Stomach (tissue), 4 donors: ENCODE data around the gene IP6K3.

Experiments
- EP300 ChIP-seq: sonication (generic); formaldehyde crosslinking; IDR thresholded peaks from one replicate; pipeline ENCODE4 v1.6.1; 2017; ENCODE audit warnings: antibody characterized with exemption
- TF ChIP-seq, protein P1 (sequence below), 7 experiments: fragments of 450-650 bp in 4 of 7; fragments of 200-600 bp in 3 of 7; sonication (generic) in 3 of 7; IDR thresholded peaks; one replicate each; pipeline ENCODE4 v1.5.1; 2016 to 2019; ENCODE audit warnings: antibody characterized with exemption in 7 of 7, control low read depth in 2 of 7, mild to moderate bottlenecking in 1 of 7

DNA sequence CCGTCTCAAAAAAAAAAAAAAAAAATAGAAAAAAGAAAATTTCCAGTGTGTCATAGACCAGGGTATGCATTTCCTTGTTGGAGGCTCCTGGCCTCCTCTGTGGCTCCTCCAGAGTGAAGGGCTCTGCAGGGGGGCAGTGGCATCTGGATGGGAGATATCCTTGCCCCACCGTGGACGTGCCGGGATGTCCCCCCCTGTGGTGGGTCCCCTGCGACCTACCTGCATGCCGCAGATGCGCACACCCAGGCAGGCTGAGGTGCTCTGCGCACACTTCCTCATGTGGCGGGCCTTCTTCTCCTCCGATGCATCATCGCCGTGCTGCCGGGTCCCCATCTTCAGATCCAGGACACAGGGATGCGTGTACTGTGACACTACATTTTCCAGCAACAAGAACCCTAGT is 21.5 kb downstream of the IP6K3 start:
- TF ChIP-seq, protein P1, sequence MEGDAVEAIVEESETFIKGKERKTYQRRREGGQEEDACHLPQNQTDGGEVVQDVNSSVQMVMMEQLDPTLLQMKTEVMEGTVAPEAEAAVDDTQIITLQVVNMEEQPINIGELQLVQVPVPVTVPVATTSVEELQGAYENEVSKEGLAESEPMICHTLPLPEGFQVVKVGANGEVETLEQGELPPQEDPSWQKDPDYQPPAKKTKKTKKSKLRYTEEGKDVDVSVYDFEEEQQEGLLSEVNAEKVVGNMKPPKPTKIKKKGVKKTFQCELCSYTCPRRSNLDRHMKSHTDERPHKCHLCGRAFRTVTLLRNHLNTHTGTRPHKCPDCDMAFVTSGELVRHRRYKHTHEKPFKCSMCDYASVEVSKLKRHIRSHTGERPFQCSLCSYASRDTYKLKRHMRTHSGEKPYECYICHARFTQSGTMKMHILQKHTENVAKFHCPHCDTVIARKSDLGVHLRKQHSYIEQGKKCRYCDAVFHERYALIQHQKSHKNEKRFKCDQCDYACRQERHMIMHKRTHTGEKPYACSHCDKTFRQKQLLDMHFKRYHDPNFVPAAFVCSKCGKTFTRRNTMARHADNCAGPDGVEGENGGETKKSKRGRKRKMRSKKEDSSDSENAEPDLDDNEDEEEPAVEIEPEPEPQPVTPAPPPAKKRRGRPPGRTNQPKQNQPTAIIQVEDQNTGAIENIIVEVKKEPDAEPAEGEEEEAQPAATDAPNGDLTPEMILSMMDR (IDR thresholded peaks at IDR 0.05) = no peak
- no peak for TF ChIP-seq EP300
